B cell (primary cell): Measurements from ENCODE around the gene IGSF8. TPM values are rescaled to one million over a fixed set of nuclear protein-coding genes. Genes with fewer than 3 reads are reported as not detected.

ENCODE experiments used
- ATAC-seq: fragments of 200-7000 bp; cut with Tn5 transposase; one replicate; pipeline ENCODE4 v1.10.0; 2021; ENCODE audit warnings: low read depth, mild to moderate bottlenecking, moderate number of reproducible peaks, moderate library complexity
- CTCF ChIA-PET: fragments of 350-600 bp; sonication (Branson Sonifier 250); formaldehyde crosslinking; loops from one replicate; lab custom pipeline; 2021; ENCODE audit warnings: antibody characterized with exemption, inconsistent platforms; lab: Charles Lee
- POLR2A ChIA-PET: fragments of 350-600 bp; sonication (Branson Sonifier 250); formaldehyde crosslinking; loops from one replicate; lab custom pipeline; 2021; ENCODE audit warnings: antibody characterized with exemption; lab: Charles Lee
- DNase-seq: peaks from one replicate; pipeline ENCODE4 v3.0.0; 2013
- H2AFZ ChIP-seq: 2 replicates; pipeline ENCODE4 v1.6.1; 2012; ENCODE audit warnings: mild to moderate bottlenecking, low read depth, low read length; ENCODE audit not compliant: insufficient read depth, poor library complexity, severe bottlenecking
- H3K27ac ChIP-seq, 2 donors: 1 replicate in 1 of 2; 2 replicates in 1 of 2; pipeline ENCODE4 v1.5.1; 2012 to 2013; ENCODE audit warnings: low read length in 2 of 2, mild to moderate bottlenecking in 2 of 2, moderate library complexity in 1 of 2
- H3K27me3 ChIP-seq, 4 experiments: fragments of 200-600 bp in 1 of 4; sonication (generic) in 1 of 4; replicated peaks in 1 of 4; 1 replicate in 2 of 4; 2 replicates in 2 of 4; pipeline versions ENCODE4 v1.6.1 to v1.7.0; 2013 to 2016; ENCODE audit warnings: low read length in 3 of 4, mild to moderate bottlenecking in 2 of 4, mixed read lengths in 1 of 4, moderate library complexity in 1 of 4; ENCODE audit not compliant: insufficient read depth in 4 of 4, control insufficient read depth in 3 of 4; ENCODE audit errors: control extremely low read depth in 1 of 4
- H3K36me3 ChIP-seq, 2 experiments: replicated peaks in 1 of 2; 1 replicate in 1 of 2; 2 replicates in 1 of 2; pipeline versions ENCODE4 v1.6.1 to v1.7.1; 2013; ENCODE audit warnings: low read length in 1 of 2; ENCODE audit not compliant: insufficient read depth in 2 of 2, control insufficient read depth in 1 of 2; ENCODE audit errors: control extremely low read depth in 1 of 2, extremely low read depth in 1 of 2
- H3K4me1 ChIP-seq, 2 donors: fragments of 200-600 bp in 1 of 2; sonication (generic) in 1 of 2; 1 replicate in 1 of 2; 2 replicates in 1 of 2; pipeline versions ENCODE4 v1.5.1 to v1.6.1; 2013 to 2017; ENCODE audit warnings: low read length in 2 of 2; ENCODE audit not compliant: control insufficient read depth in 2 of 2, insufficient read depth in 2 of 2
- H3K4me2 ChIP-seq: replicated peaks from 2 replicates; pipeline ENCODE3; 2012; ENCODE audit warnings: mild to moderate bottlenecking, low read depth, low read length; ENCODE audit not compliant: poor library complexity, severe bottlenecking
- H3K4me3 ChIP-seq, 5 experiments: fragments of 200-600 bp in 1 of 5; sonication (generic) in 1 of 5; 1 replicate in 3 of 5; 2 replicates in 2 of 5; pipeline versions ENCODE4 v1.5.1 to v1.7.0; 2011 to 2016; ENCODE audit warnings: low read length in 4 of 5, mild to moderate bottlenecking in 4 of 5, low read depth in 2 of 5, control low read depth in 1 of 5, moderate library complexity in 1 of 5; ENCODE audit not compliant: insufficient read depth in 1 of 5; ENCODE audit errors: control extremely low read depth in 1 of 5, extremely low read depth in 1 of 5
- H3K79me2 ChIP-seq: fragments of 200-600 bp; sonication (generic); one replicate; pipeline ENCODE4 v1.6.0; 2016; ENCODE audit warnings: low read length; ENCODE audit not compliant: control insufficient read depth, insufficient read depth
- H3K9ac ChIP-seq: fragments of 200-600 bp; sonication (generic); 2 replicates; pipeline ENCODE4 v1.6.1; 2017; ENCODE audit warnings: mild to moderate bottlenecking, low read length, moderate library complexity
- H3K9me3 ChIP-seq, 3 donors: one replicate each; pipeline versions ENCODE4 v1.6.1 to v1.7.1; 2013; ENCODE audit warnings: low read length in 2 of 3; ENCODE audit not compliant: control insufficient read depth in 2 of 3, insufficient read depth in 1 of 3; ENCODE audit errors: control extremely low read depth in 1 of 3
- H4K20me1 ChIP-seq: 2 replicates; pipeline ENCODE4 v1.6.0; 2012; ENCODE audit warnings: mild to moderate bottlenecking, low read length; ENCODE audit not compliant: insufficient read depth, control insufficient read depth, poor library complexity, severe bottlenecking
- H3K27ac Mint-ChIP-seq: one replicate; pipeline ENCODE4 v1.8.0; 2021; ENCODE audit warnings: mixed read lengths
- H3K27me3 Mint-ChIP-seq: one replicate; pipeline ENCODE4 v1.8.0; 2021; ENCODE audit warnings: mixed read lengths
- H3K4me1 Mint-ChIP-seq: one replicate; pipeline ENCODE4 v1.8.0; 2021; ENCODE audit warnings: mixed read lengths
- H3K4me3 Mint-ChIP-seq: one replicate; pipeline ENCODE4 v1.8.0; 2021; ENCODE audit warnings: mixed read lengths
- H3K9me3 Mint-ChIP-seq: one replicate; pipeline ENCODE4 v1.8.0; 2022; ENCODE audit warnings: mixed read lengths; ENCODE audit not compliant: insufficient read depth
- CTCF ChIP-seq: fragments of 200-600 bp; IDR thresholded peaks from one replicate; pipeline ENCODE4 v1.8.0; 2022; ENCODE audit warnings: antibody characterized with exemption, mild to moderate bottlenecking
- EZH2 ChIP-seq: IDR thresholded peaks from 2 replicates; pipeline ENCODE4 v1.6.1; 2012; ENCODE audit warnings: borderline replicate concordance, low read depth, mild to moderate bottlenecking, moderate library complexity, low read length; ENCODE audit not compliant: insufficient read depth, poor library complexity, severe bottlenecking
- WGBS: methylation state at CpG from one replicate; pipeline ENCODE4 v1.1.5; 2013; ENCODE audit warnings: missing lambda C conversion rate; ENCODE audit not compliant: insufficient coverage; 5-methylcytosine and 5-hydroxymethylcytosine counted together
- intact Hi-C: fragments of 100-400 bp; cut with micrococcal nuclease; formaldehyde crosslinking; loops from one replicate; pipeline ENCODE4 v1.10.0; 2022
- polyA plus RNA-seq: library from polyadenylated mRNA; depleted of rRNA; stranded (reverse); fragments of >200 nt; gene quantifications from 2 replicates; pipeline ENCODE4 v1.2.3, GENCODE V29; 2012
- total RNA-seq, 2 donors: library from RNA; stranded (reverse); fragments of 120-200 nt in 1 of 2; gene quantifications; 1 replicate in 1 of 2; 2 replicates in 1 of 2; pipeline versions ENCODE4 v1.2.3 to v1.2.4, GENCODE V29; 2013 to 2022

Gene IGSF8
- total and polyA plus RNA-seq, 2 donors (not counting 1 experiment from before 2014, with no cell fraction given): 37.2 to 56.0 TPM

GRCh38 chr1:160098852-160099561 is 588 bp upstream of the IGSF8 start:
- H4K20me1 ChIP-seq: peaks cover 36% of the 10 kb centered on the region
- Mint-ChIP-seq H3K4me3 (peak overlapping the region; percentile 88), H3K27ac (peak overlapping the region; percentile 86), H3K9me3 (no peaks in the 10 kb centered on the region), H3K4me1 (peaks cover 47% of the 10 kb centered on the region), H3K27me3 (no peaks in the 10 kb centered on the region)
- ChIA-PET CTCF (interaction anchor here (0.9 to 6.5 kb wide), 9 partner anchors 13 to 193 kb away, joined by 3 to 60 read pairs (median 5); partner anchors contain the start of gene KCNJ9), POLR2A (interaction anchor here (0.6 to 2.0 kb wide), 9 partner anchors 12 to 277 kb away, joined by 3 to 6 read pairs (median 3); partner anchors contain the start of genes DCAF8 and TAGLN2)
- peaks cover 36% of the 10 kb centered on the region for H3K79me2 ChIP-seq
- peak overlapping the region; percentile 63 to 79 (median 72) for H3K4me3 ChIP-seq
- no peaks in the 10 kb centered on the region for H3K9me3 ChIP-seq
- intact Hi-C loops: loop anchor here (1.0 to 10.0 kb wide), 9 partner anchors 14 to 1296 kb away; partner anchors contain the start of genes COPA, DCAF8, DUSP23 and KCNJ10
- H3K9ac ChIP-seq: peak overlapping the region; percentile 93
- no peaks in the 10 kb centered on the region for H3K27me3 ChIP-seq
- DNase-seq (peak; percentile 96), ATAC-seq (peak; percentile 91)
- H3K36me3 ChIP-seq: peaks cover 3 to 17% of the 10 kb centered on the region in 2 experiments
- no peak for TF ChIP-seq CTCF
- TF ChIP-seq EZH2: no peak
- peak overlapping the region; percentile 95 to 99 for H3K27ac ChIP-seq
- peak overlapping the region; percentile 98 for H3K4me2 ChIP-seq
- peak overlapping the region; percentile 95 for H2AFZ ChIP-seq
- 0% methylated on average over 24 of the region's 40 CpGs for WGBS
- peaks cover 33 to 45% of the 10 kb centered on the region in 2 donors for H3K4me1 ChIP-seq
